ENCODE measurements around the gene SEMA5B.

SEMA5B gene

DNA sequence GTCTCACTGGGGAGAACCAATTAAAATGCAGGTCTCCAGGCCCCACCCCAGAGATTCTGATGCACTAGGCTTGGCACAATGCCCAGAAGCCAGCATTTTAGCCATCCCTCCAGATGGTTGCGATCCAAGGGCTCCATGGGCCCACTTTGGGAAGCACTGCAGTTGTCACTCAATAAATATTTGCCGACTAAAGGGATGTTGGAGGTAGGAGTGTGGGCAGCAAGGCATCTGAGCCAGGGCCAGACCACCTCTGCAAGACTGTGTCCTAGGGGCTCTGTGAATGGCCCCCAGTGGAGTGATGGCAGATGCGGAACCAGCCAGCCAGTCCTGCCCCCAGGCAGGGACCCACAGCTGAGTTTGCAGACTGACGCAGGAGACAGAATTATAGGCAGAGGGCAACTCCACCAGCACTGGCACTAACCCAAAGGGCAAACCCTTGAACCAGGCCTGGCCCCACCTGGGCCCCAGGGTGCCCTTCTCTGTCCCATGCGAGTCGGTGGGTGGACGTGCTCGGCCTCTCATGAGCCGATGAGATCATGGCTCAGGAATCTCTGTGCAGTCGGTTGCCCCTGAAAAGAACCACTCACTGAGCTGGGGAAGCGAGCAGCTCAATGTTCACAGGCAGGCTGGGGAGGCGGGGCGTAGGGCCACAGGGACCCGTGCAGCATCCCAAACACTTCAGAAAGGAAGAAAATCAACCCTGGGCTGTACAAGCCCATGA is 49.7 kb downstream of the SEMA5B start:
- no peak overlapping the region for H3K4me3 ChIP-seq (ENCODE audit: low read depth, low read length)
- H3K9me3 ChIP-seq (ENCODE audit: control insufficient read depth, insufficient read depth, low read depth, low read length): no peaks in the 10 kb centered on the region
- ChIA-PET POLR2A (interaction anchor here (1.0 kb wide), 1 partner anchor 43 kb away, joined by 3 read pairs; no protein-coding TSS in a partner anchor), CTCF (interaction anchor here (0.6 to 1.3 kb wide), 2 partner anchors 24 to 50 kb away, joined by 5 to 9 read pairs; no protein-coding TSS in a partner anchor)
- peak overlapping the region; percentile 38; the same call in 1 of the 2 replicates for H3K27ac ChIP-seq (ENCODE audit: extremely low read depth, low read depth, low read length)
- H3K36me3 ChIP-seq (ENCODE audit: control insufficient read depth in 2 of 2, insufficient read depth in 1 of 2, low read length in 2 of 2): no peaks in the 10 kb centered on the region
- peaks cover 10% of the 10 kb centered on the region for H3K4me1 ChIP-seq (ENCODE audit: control insufficient read depth, insufficient read depth, low read length)
- TF ChIP-seq WT1 (tag by site-specific recombination; IDR thresholded peaks at IDR 0.05) (no peak), ZNF677 (tag by site-specific recombination; IDR thresholded peaks at IDR 0.05) (no peak), ZIC2 (tag by site-specific recombination; IDR thresholded peaks at IDR 0.05) (peak; percentile 85), ZBTB21 (tag by site-specific recombination; IDR thresholded peaks at IDR 0.05) (no peak), REPIN1 (tag by site-specific recombination; IDR thresholded peaks at IDR 0.05; ENCODE audit: low read depth) (no peak), ZNF146 (tag by site-specific recombination; IDR thresholded peaks at IDR 0.05) (no peak), ZNF366 (tag by site-specific recombination; conservative IDR thresholded peaks at IDR 0.05) (no peak), ZNF155 (tag by site-specific recombination; IDR thresholded peaks at IDR 0.05) (no peak), KLF9 (tag by site-specific recombination; IDR thresholded peaks at IDR 0.05; ENCODE audit: low read depth) (0 out of 2 replicates have a peak, but pooled peaks have one; percentile 11), ZNF423 (tag by site-specific recombination; IDR thresholded peaks at IDR 0.05) (peak; percentile 61; the same call in 1 of the 2 replicates), RBAK (tag by site-specific recombination; IDR thresholded peaks at IDR 0.05) (no peak), EGR2 (tag by site-specific recombination; IDR thresholded peaks at IDR 0.05; ENCODE audit: low read depth) (peak; percentile 49; the same call in 1 of the 2 replicates), ZFP69B (tag by site-specific recombination; IDR thresholded peaks at IDR 0.05) (peak; percentile 91), ZNF837 (tag by site-specific recombination; IDR thresholded peaks at IDR 0.05) (no peak), ZNF223 (tag by site-specific recombination; IDR thresholded peaks at IDR 0.05) (no peak), ZNF2 (tag by site-specific recombination; IDR thresholded peaks at IDR 0.05) (no peak), ZSCAN16 (tag by site-specific recombination; IDR thresholded peaks at IDR 0.05) (no peak), HOXC10 (CRISPR knock-in tag; IDR thresholded peaks at IDR 0.05) (no peak), ZXDB (tag by site-specific recombination; IDR thresholded peaks at IDR 0.05) (peak; percentile 39)
- TF ChIP-seq, protein P1, sequence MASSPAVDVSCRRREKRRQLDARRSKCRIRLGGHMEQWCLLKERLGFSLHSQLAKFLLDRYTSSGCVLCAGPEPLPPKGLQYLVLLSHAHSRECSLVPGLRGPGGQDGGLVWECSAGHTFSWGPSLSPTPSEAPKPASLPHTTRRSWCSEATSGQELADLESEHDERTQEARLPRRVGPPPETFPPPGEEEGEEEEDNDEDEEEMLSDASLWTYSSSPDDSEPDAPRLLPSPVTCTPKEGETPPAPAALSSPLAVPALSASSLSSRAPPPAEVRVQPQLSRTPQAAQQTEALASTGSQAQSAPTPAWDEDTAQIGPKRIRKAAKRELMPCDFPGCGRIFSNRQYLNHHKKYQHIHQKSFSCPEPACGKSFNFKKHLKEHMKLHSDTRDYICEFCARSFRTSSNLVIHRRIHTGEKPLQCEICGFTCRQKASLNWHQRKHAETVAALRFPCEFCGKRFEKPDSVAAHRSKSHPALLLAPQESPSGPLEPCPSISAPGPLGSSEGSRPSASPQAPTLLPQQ (tag by site-specific recombination; IDR thresholded peaks at IDR 0.05): peak; percentile 96
- TF ChIP-seq, protein P2, sequence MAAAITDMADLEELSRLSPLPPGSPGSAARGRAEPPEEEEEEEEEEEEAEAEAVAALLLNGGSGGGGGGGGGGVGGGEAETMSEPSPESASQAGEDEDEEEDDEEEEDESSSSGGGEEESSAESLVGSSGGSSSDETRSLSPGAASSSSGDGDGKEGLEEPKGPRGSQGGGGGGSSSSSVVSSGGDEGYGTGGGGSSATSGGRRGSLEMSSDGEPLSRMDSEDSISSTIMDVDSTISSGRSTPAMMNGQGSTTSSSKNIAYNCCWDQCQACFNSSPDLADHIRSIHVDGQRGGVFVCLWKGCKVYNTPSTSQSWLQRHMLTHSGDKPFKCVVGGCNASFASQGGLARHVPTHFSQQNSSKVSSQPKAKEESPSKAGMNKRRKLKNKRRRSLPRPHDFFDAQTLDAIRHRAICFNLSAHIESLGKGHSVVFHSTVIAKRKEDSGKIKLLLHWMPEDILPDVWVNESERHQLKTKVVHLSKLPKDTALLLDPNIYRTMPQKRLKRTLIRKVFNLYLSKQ (tag by site-specific recombination; IDR thresholded peaks at IDR 0.05; ENCODE audit: borderline replicate concordance): no peak
- TF ChIP-seq, protein P3, sequence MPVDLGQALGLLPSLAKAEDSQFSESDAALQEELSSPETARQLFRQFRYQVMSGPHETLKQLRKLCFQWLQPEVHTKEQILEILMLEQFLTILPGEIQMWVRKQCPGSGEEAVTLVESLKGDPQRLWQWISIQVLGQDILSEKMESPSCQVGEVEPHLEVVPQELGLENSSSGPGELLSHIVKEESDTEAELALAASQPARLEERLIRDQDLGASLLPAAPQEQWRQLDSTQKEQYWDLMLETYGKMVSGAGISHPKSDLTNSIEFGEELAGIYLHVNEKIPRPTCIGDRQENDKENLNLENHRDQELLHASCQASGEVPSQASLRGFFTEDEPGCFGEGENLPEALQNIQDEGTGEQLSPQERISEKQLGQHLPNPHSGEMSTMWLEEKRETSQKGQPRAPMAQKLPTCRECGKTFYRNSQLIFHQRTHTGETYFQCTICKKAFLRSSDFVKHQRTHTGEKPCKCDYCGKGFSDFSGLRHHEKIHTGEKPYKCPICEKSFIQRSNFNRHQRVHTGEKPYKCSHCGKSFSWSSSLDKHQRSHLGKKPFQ (tag by site-specific recombination; IDR thresholded peaks at IDR 0.05): no peak
- TF ChIP-seq, protein P4, sequence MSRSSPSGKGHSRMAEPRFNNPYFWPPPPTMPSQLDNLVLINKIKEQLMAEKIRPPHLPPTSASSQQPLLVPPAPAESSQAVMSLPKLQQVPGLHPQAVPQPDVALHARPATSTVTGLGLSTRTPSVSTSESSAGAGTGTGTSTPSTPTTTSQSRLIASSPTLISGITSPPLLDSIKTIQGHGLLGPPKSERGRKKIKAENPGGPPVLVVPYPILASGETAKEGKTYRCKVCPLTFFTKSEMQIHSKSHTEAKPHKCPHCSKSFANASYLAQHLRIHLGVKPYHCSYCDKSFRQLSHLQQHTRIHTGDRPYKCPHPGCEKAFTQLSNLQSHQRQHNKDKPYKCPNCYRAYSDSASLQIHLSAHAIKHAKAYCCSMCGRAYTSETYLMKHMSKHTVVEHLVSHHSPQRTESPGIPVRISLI (tag by site-specific recombination; IDR thresholded peaks at IDR 0.05): no peak
- TF ChIP-seq, protein P5, sequence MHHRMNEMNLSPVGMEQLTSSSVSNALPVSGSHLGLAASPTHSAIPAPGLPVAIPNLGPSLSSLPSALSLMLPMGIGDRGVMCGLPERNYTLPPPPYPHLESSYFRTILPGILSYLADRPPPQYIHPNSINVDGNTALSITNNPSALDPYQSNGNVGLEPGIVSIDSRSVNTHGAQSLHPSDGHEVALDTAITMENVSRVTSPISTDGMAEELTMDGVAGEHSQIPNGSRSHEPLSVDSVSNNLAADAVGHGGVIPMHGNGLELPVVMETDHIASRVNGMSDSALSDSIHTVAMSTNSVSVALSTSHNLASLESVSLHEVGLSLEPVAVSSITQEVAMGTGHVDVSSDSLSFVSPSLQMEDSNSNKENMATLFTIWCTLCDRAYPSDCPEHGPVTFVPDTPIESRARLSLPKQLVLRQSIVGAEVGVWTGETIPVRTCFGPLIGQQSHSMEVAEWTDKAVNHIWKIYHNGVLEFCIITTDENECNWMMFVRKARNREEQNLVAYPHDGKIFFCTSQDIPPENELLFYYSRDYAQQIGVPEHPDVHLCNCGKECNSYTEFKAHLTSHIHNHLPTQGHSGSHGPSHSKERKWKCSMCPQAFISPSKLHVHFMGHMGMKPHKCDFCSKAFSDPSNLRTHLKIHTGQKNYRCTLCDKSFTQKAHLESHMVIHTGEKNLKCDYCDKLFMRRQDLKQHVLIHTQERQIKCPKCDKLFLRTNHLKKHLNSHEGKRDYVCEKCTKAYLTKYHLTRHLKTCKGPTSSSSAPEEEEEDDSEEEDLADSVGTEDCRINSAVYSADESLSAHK (tag by site-specific recombination; IDR thresholded peaks at IDR 0.05): no peak
- TF ChIP-seq, protein P6, sequence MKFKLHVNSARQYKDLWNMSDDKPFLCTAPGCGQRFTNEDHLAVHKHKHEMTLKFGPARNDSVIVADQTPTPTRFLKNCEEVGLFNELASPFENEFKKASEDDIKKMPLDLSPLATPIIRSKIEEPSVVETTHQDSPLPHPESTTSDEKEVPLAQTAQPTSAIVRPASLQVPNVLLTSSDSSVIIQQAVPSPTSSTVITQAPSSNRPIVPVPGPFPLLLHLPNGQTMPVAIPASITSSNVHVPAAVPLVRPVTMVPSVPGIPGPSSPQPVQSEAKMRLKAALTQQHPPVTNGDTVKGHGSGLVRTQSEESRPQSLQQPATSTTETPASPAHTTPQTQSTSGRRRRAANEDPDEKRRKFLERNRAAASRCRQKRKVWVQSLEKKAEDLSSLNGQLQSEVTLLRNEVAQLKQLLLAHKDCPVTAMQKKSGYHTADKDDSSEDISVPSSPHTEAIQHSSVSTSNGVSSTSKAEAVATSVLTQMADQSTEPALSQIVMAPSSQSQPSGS (tag by site-specific recombination; IDR thresholded peaks at IDR 0.05; ENCODE audit: low read depth): 0 out of 2 replicates have a peak, but pooled peaks have one; percentile 5
- TF ChIP-seq, protein P7, sequence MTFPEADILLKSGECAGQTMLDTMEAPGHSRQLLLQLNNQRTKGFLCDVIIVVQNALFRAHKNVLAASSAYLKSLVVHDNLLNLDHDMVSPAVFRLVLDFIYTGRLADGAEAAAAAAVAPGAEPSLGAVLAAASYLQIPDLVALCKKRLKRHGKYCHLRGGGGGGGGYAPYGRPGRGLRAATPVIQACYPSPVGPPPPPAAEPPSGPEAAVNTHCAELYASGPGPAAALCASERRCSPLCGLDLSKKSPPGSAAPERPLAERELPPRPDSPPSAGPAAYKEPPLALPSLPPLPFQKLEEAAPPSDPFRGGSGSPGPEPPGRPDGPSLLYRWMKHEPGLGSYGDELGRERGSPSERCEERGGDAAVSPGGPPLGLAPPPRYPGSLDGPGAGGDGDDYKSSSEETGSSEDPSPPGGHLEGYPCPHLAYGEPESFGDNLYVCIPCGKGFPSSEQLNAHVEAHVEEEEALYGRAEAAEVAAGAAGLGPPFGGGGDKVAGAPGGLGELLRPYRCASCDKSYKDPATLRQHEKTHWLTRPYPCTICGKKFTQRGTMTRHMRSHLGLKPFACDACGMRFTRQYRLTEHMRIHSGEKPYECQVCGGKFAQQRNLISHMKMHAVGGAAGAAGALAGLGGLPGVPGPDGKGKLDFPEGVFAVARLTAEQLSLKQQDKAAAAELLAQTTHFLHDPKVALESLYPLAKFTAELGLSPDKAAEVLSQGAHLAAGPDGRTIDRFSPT (tag by site-specific recombination; IDR thresholded peaks at IDR 0.05): peak; percentile 82

Measured in HEK293 (cell line).